ENCODE data around the gene INTS1.

Gene INTS1

DNA sequence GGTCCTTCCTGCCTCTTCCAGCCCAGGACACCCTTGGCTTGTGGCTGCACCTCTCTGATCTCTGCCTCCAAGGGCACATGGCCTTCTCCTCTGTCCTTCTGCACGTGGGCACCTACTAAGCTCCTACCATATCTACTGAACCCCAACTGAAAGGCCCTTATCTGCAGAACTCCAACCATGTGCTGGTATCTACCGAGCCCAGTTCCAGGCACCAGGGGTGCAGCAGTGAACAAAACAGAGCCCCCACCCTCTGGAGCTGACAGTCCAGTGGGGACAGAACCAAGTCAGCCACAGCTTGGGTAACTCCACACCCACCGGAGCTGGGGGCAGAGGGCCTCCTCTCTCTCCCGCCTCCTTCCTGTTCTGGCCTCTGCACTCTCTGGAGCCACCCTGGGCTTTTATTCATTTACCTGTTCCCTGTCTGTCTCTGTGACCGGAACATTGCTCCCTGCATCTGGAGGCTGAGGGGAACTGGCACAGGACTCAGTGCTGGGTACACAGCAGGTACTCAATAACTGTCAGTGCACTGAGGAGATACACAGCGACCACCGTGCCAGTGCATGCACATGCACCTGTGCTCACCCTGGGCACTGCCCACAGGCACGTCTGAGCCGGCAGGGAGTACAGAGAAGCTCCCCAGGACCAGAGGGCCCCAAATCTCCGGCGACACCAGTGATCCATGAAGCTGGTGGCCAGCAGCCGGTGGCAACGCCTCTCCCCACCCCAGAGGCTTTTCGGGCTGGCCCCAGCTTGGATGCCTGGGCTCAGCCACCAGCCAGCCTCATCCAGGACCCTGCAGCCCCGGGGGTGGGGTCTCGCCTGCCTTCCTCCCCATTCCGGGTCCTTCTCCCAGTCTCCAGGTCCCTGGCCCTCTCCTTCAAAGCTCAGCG lies 46.9 kb downstream of the INTS1 start:
- Histone ChIP-seq H3K27ac (ENCODE audit: low read depth, low read length) (no peak overlapping the region), H4K20me1 (ENCODE audit: control insufficient read depth, insufficient read depth, low read depth, low read length) (no peaks in the 10 kb centered on the region), H3K36me3 (ENCODE audit: control insufficient read depth, low read length) (no peaks in the 10 kb centered on the region), H3K4me3 (ENCODE audit: low read length) (no peak overlapping the region), H3F3A (ENCODE audit: control insufficient read depth, insufficient read depth) (0 out of 2 replicates have a peak, but pooled peaks cover 2% of the 10 kb centered on the region), H3K4me2 (ENCODE audit: low read length) (no peak overlapping the region), H3K79me2 (ENCODE audit: control insufficient read depth, low read length) (no peaks in the 10 kb centered on the region), H3K4me1 (ENCODE audit: control insufficient read depth, low read length) (peaks cover 22% of the 10 kb centered on the region), H3K9me2 (replicated peaks; ENCODE audit: control insufficient read depth, low read length) (no peaks in the 10 kb centered on the region), H3K9me3 (ENCODE audit: control insufficient read depth, insufficient read depth, low read length) (no peaks in the 10 kb centered on the region), H3K27me3 (ENCODE audit: control insufficient read depth, low read length) (peaks cover 12% of the 10 kb centered on the region)
- TF ChIP-seq, protein P1, sequence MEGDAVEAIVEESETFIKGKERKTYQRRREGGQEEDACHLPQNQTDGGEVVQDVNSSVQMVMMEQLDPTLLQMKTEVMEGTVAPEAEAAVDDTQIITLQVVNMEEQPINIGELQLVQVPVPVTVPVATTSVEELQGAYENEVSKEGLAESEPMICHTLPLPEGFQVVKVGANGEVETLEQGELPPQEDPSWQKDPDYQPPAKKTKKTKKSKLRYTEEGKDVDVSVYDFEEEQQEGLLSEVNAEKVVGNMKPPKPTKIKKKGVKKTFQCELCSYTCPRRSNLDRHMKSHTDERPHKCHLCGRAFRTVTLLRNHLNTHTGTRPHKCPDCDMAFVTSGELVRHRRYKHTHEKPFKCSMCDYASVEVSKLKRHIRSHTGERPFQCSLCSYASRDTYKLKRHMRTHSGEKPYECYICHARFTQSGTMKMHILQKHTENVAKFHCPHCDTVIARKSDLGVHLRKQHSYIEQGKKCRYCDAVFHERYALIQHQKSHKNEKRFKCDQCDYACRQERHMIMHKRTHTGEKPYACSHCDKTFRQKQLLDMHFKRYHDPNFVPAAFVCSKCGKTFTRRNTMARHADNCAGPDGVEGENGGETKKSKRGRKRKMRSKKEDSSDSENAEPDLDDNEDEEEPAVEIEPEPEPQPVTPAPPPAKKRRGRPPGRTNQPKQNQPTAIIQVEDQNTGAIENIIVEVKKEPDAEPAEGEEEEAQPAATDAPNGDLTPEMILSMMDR (IDR thresholded peaks at IDR 0.05; ENCODE audit: low read depth, low read length, poor library complexity, severe bottlenecking): no peak
- TF ChIP-seq EZH2phosphoT487 (IDR thresholded peaks at IDR 0.05; ENCODE audit: borderline replicate concordance, low read length): no peak

DNA sequence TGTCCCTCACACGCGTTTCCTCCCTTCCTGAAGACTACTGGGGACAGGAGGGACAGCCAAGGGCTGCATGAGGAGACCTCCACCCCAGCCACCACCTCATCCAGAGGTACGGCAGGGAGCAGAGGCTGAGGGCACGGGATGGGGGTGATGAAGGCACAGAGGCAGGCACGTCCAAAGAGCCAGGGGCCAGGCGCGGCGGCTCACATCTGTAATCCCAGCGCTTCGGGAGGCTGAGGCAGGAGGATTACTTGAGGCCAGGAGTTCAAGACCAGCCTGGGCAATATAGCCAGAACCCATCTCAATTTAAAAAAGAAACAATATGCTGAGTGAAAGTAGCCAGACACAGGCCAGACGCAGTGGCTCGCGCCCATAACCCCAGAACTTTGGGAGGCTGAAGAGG lies 48.2 kb downstream of the INTS1 start:
- Histone ChIP-seq H3K4me2 (ENCODE audit: low read length) (peak overlapping the region; percentile 43; the same call in 1 of the 2 replicates), H3K27ac (ENCODE audit: low read depth, low read length) (no peak overlapping the region), H3K79me2 (ENCODE audit: control insufficient read depth, low read length) (no peaks in the 10 kb centered on the region), H3K9me3 (ENCODE audit: control insufficient read depth, insufficient read depth, low read length) (no peaks in the 10 kb centered on the region), H3K27me3 (ENCODE audit: control insufficient read depth, low read length) (peaks cover 5% of the 10 kb centered on the region; the same call in 1 of the 2 replicates), H3K4me3 (ENCODE audit: low read length) (no peak overlapping the region), H3K9me2 (replicated peaks; ENCODE audit: control insufficient read depth, low read length) (no peaks in the 10 kb centered on the region), H4K20me1 (ENCODE audit: control insufficient read depth, insufficient read depth, low read depth, low read length) (no peaks in the 10 kb centered on the region), H3K4me1 (ENCODE audit: control insufficient read depth, low read length) (peaks cover 22% of the 10 kb centered on the region), H3F3A (ENCODE audit: control insufficient read depth, insufficient read depth) (no peaks in the 10 kb centered on the region), H3K36me3 (ENCODE audit: control insufficient read depth, low read length) (no peaks in the 10 kb centered on the region)
- TF ChIP-seq, protein P1 (IDR thresholded peaks at IDR 0.05; ENCODE audit: low read depth, low read length, poor library complexity, severe bottlenecking): no peak
- no peak for TF ChIP-seq EZH2phosphoT487 (IDR thresholded peaks at IDR 0.05; ENCODE audit: borderline replicate concordance, low read length)

DNA sequence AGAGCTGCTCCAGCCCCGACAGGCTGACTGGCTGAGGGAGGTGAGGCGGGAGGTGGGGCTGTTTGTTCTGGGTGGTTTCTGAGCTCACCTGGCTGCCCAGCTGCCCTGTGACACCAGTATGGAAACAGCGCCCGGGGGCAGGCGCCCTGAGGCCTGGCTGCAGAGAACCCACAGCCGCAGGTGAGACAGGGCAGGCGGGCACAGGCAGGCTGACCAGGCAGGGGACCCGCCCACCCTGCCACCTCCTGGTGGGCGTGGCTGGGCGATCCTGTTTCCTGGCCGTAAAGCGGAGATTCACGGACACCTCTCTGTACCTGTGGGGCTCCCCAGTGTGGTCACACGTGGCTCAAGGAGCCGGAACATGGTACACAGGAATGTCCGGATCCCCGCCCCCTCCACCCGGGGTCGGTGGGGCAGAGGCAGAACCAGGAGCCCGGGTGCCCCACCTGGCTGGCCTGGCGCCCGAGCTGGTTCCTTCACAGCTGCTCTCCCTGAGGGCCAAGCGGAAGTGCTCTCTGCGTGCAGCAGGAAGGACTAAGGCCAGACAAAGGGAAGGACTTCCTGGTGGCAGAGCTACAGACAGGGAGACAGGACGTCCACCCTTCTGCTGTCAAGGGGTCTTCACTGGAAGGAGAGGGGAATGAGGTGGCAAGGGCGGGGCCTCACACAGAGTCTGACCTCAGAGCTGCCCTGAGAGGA lies 48.8 kb downstream of the INTS1 start:
- no peak overlapping the region for H3K27ac ChIP-seq (ENCODE audit: low read depth, low read length)
- H3F3A ChIP-seq (ENCODE audit: control insufficient read depth, insufficient read depth): no peaks in the 10 kb centered on the region
- peaks cover 5% of the 10 kb centered on the region; the same call in 1 of the 2 replicates for H3K27me3 ChIP-seq (ENCODE audit: control insufficient read depth, low read length)
- no peaks in the 10 kb centered on the region for H3K9me3 ChIP-seq (ENCODE audit: control insufficient read depth, insufficient read depth, low read length)
- no peaks in the 10 kb centered on the region for H3K79me2 ChIP-seq (ENCODE audit: control insufficient read depth, low read length)
- H3K4me3 ChIP-seq (ENCODE audit: low read length): no peak overlapping the region
- H3K9me2 ChIP-seq (replicated peaks; ENCODE audit: control insufficient read depth, low read length): no peaks in the 10 kb centered on the region
- H3K4me1 ChIP-seq (ENCODE audit: control insufficient read depth, low read length): peaks cover 22% of the 10 kb centered on the region
- H3K36me3 ChIP-seq (ENCODE audit: control insufficient read depth, low read length): no peaks in the 10 kb centered on the region
- TF ChIP-seq, protein P1 (IDR thresholded peaks at IDR 0.05; ENCODE audit: low read depth, low read length, poor library complexity, severe bottlenecking): no peak
- no peak for TF ChIP-seq EZH2phosphoT487 (IDR thresholded peaks at IDR 0.05; ENCODE audit: borderline replicate concordance, low read length)
- peak overlapping the region; percentile 43; the same call in 1 of the 2 replicates for H3K4me2 ChIP-seq (ENCODE audit: low read length)
- H4K20me1 ChIP-seq (ENCODE audit: control insufficient read depth, insufficient read depth, low read depth, low read length): no peaks in the 10 kb centered on the region
